Pons (tissue), 1 donor: ENCODE measurements around the gene PPM1H.

Experiments
- DNase-seq: peaks from one replicate; pipeline ENCODE4 v3.0.0-alpha.2; 2016; ENCODE audit warnings: low spot score

Gene PPM1H

GRCh38 chr12:62713723-62714122, 221.2 kb downstream of the PPM1H start:
- DNase-seq, result no peak

GRCh38 chr12:62712681-62713573, 222.0 kb downstream of the PPM1H start:
- no peak for DNase-seq

GRCh38 chr12:62711631-62712241, 223.2 kb downstream of the PPM1H start:
- no peak for DNase-seq

- DNase-seq, result no peak
Measured at GRCh38 chr12:62709311-62709710, 225.6 kb downstream of the PPM1H start.

- no peak for DNase-seq
Measured at GRCh38 chr12:62707939-62708338, 227.0 kb downstream of the PPM1H start.

GRCh38 chr12:62705846-62706245, 229.1 kb downstream of the PPM1H start:
- DNase-seq, result no peak

- no peak for DNase-seq
Measured at GRCh38 chr12:62703011-62703380, 232.0 kb downstream of the PPM1H start.

- DNase-seq, result no peak
Measured at GRCh38 chr12:62701492-62701891, 233.5 kb downstream of the PPM1H start.

- DNase-seq, result no peak
Measured at GRCh38 chr12:62700091-62700880, 234.7 kb downstream of the PPM1H start.

- DNase-seq, result no peak
Measured at GRCh38 chr12:62698701-62699101, 236.2 kb downstream of the PPM1H start.

GRCh38 chr12:62697893-62698292, 237.1 kb downstream of the PPM1H start:
- DNase-seq, result no peak

GRCh38 chr12:62695696-62696095, 239.3 kb downstream of the PPM1H start:
- no peak for DNase-seq

- no peak for DNase-seq
Measured at GRCh38 chr12:62694632-62695031, 240.3 kb downstream of the PPM1H start.

- no peak for DNase-seq
Measured at GRCh38 chr12:62694116-62694515, 240.8 kb downstream of the PPM1H start.

- no peak for DNase-seq
Measured at GRCh38 chr12:62693376-62694050, 241.4 kb downstream of the PPM1H start.

- no peak for DNase-seq
Measured at GRCh38 chr12:62692884-62693283, 242.1 kb downstream of the PPM1H start.

- DNase-seq, result no peak
Measured at GRCh38 chr12:62691309-62691708, 243.6 kb downstream of the PPM1H start.

GRCh38 chr12:62689042-62689839, 245.7 kb downstream of the PPM1H start:
- no peak for DNase-seq

GRCh38 chr12:62686938-62687337, 248.0 kb downstream of the PPM1H start:
- DNase-seq, result no peak

- DNase-seq, result no peak
Measured at GRCh38 chr12:62684570-62685295, 250.2 kb downstream of the PPM1H start.
